DMS153 treated with DMSO at 0.1 percent for 48 hours (cell line): Measurements from ENCODE around the gene SMIM8.
"Not testable (repeated sequence)": the region's sequence is repeated elsewhere in the genome, so short reads cannot be mapped to it uniquely, and the experiment has no call there.

ENCODE experiments used
- DNase-seq: peaks from one replicate; lab custom pipeline; 2025; ENCODE audit not compliant: unreplicated experiment; lab: John Stamatoyannopoulos, UW

Gene SMIM8

DNA sequence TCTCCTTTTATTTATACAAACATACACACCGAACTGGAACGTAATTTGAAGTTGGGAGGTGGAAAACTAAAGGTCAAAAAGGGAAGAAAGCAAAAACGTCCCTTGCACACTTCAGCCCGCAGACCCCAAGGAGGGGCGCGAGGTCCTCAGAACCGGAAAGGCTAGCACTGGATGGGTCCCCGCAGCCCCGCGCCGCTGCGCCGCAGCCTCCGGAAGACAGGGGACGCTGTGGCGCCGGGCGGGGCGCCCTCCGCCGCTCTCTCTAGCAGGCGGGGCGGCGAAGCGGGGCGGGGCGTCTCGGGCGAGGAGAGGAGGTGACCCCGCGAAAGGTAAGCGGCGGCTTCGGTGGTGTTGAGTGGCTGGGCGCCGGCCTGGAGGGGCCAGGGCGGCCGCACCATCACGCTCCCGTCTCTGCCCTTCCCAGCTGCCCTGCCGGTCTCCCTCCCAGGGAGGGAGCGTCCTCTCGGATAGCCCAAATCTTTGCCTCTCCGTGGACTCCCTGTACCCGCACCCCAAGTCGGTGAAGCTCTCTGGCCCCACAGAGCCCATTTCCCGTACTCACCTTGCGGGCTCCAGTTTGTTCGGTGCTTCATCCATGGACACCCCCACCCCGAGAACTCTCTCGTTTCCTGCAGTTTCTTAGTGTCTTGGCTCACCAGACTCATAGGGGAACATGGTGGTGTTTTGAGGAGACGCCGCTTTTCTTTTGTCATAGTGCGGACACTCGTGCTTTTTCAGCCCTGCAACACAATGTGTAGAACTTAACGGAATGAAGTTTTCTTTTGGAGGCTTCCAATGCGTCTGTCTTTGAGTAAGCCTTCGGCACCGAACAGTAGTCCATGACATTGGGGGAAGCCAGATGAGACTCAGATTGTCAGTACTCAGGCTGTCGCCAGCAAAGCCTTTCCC is at the start of gene SMIM8:
Gene SMIM8 (plus strand): TSS at position 285 of the 909 bp plus-strand sequence. CDS start 14,444 bp downstream, outside the sequence.
- peak; percentile 56 for DNase-seq

DNA sequence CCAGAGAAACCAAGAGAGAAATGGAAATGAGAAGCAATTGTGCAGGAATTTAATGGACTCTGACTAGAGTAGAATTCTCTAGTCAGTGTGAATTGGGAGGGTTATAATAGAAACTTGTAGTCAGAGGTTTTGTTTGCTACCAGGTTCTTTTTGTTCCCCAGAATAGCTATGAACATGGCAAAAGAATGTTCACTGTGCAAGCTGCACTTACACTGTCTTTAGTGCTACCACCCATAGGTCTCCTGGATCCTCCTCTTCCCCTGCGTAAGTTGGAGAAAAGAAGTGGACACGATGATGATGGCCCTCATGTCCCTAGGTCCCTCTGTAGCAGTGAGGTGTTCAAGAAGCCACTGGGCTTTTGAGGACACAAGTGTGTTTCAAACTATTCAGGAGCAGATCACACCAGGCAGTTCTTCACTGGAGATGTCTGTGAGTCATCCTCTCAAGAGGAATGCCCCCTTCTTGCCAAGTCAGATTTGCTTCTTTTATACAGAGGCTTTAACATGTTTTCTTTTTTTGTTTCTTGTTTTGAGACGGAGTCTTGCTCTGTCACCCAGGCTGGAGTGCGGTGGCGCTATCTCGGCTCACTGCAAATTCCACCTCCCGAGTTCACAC is 47.6 kb upstream of the SMIM8 start:
- DNase-seq: no peak

DNA sequence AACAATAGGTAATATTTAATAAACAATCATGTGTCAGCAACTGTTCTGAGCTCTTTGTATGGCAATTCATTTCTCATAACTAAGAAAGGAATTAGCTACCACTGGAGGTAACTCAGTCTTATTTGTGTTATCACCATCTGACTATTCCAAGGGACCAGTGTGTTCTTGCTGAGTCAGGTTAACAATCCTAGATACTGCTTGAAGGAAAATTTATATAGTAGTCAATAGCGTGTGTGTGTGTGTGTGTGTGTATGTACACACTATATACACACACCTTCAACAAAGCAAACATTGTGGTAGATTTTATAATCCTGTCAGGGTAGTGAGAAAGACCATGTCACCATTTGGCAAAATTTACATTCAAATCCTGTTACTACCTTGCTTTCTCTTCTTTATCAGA is 45.8 kb upstream of the SMIM8 start:
- DNase-seq: no peak

GRCh38 chr6:87277123-87277522 is 45.3 kb upstream of the SMIM8 start:
- DNase-seq: no peak

DNA sequence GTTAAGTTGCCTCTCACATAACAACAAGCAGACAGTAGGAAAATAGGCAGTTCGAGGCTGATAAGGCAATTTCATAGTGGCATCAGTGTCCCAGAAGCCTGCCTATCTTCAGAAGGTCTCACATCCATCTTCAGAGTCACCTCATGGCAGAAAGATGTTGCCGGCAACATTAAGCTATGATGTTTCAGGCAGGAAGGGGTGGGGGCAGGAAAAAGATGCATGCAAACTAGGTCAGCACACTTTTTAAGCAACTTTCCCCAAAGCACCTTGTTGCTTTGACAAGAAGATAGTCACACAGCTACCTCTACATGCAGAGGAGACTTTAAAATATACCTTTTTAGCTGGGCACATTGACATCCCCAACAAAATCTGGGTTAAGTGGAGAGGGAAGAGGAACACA is 43.2 kb upstream of the SMIM8 start:
- no peak for DNase-seq

- no peak for DNase-seq
Observed at GRCh38 chr6:87281426-87281825, 41.0 kb upstream of the SMIM8 start.

- DNase-seq: no peak
Observed at GRCh38 chr6:87282743-87283142, 39.6 kb upstream of the SMIM8 start.

- DNase-seq: no peak
Observed at GRCh38 chr6:87283461-87283860, 38.9 kb upstream of the SMIM8 start.

DNA sequence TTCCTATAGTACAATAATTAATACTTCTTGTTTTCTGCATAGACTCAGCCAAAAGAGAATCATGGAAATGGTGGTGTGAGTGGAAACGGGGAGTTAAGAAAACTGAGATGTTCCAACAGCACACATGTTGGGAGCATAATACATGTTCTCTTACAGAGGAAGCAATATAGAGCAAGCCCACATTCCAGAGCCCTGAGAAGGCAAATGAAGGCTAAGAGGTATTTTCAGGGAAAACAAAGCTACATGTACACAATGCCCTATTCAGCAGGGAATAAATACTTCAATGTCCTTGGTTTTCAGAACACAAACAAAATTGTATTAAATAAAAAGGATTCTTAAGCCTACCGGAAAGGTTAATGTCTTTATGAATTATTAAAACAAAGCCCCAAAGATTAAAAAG is 35.1 kb upstream of the SMIM8 start:
- DNase-seq: no peak

GRCh38 chr6:87289571-87289970 is 32.8 kb upstream of the SMIM8 start:
- DNase-seq: no peak

DNA sequence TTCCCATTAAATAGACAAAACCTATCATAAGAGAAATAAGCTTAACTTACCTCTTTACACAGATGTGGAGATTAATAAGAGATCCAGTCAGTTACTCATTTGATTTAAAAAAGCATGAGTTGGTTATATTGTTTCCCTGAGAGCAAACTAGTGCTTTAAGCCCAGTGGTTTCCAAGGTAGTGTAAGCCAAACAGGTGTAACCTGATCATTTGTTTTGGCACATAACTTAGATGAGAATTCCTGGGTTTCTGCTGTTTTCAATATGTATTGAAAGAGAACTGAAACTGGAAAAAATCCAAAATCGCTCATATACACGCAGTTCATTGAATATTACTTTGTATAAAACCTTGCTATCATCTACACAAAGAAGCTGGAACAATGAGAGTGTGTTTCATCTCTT is 30.5 kb upstream of the SMIM8 start:
- no peak for DNase-seq

DNA sequence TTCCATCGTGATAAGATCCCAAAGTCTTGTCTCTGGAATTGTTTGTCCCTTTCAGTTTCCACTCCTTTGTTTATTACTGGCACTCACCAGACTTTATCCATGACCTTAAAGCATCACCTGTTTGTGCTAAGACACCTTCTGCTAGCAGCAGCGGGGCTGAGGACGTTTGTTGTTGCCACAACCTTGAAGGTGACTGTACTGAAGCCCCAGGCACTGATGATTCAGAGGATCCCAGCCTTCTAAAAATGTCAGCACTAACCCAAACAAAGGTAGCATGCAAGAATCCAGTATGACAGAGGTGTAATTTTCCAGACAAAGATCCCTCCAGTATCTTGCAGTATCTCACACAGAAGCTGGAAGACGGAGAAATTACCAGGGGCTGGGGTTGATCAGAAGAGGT is 28.9 kb upstream of the SMIM8 start:
- DNase-seq: no peak

DNA sequence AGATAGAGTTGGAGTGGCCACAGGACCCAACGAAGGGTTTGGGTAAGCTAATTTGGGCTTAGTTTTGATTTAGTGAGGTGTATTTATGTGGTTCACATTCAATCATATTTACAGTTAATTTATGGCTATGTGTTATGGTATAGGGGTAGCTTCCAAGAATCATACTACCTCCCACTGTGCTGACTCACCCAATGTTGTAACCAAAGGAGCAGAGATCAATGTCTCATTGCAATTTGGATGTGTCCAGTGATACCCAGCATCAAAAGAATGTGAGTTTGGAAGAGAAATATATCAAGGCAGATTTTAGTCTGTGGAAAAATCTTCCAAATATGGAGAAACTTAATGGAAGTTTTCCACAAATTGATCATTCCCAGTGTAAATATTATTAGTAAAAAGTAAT is 25.3 kb upstream of the SMIM8 start:
- no peak for DNase-seq

- not testable (repeated sequence) for DNase-seq
Observed at GRCh38 chr6:87301277-87301676, 21.1 kb upstream of the SMIM8 start.

DNA sequence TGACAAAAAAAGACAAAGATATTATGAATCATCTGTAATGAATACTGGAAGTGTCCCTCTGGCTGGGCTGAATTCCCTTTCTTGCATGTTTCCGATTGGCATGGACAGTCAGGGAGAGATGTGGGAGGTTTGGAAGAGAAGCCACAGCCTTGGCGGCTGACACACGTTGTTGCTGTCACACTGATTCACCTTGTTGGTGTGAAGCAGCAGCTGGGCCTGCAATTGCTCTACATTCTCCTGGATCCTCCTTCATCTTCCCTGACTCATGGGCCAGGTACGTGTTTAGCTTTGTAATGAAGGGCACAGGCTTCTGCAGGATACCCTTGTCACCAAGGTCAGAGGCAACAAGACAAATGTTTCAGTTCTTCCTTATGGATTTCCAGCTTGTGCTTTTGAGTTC is 13.4 kb upstream of the SMIM8 start:
- no peak for DNase-seq

GRCh38 chr6:87312860-87313259 is 9.5 kb upstream of the SMIM8 start:
- DNase-seq: no peak

- DNase-seq: no peak
Observed at GRCh38 chr6:87315071-87315470, 7.3 kb upstream of the SMIM8 start.

DNA sequence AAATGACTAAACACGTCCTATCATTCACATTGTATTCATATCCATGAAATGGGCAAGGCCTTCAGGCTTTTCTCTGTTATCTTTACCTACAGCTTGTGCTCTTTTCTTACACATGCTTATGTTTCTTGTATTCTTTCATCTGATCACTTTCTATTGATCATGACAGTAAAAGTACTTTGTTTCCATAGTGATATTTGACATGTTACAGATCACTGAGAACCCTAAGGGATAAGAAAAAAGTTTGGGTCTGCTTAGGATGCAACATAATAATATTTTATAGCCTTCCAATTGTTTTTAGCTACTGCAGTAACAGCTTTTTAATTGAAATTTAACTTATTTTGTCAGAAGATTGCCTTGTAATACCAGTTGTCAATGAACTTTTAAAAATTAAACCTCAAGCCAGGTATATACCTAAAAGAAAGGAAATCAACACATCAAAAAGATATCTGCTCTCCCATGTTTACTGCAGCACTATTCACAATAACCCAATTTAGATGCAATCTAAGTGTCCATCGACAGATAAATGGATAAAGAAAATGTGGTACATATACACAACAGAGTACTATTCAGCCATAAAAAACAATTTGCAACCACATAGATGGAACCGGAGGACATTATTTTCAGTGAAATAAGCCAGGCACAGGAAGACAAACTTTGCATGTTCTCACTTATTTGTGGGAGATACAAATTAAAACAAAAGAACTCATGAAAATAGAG is 3.0 kb upstream of the SMIM8 start:
- DNase-seq: no peak

GRCh38 chr6:87323880-87324279 is 1.5 kb downstream of the SMIM8 start:
- not testable (repeated sequence) for DNase-seq

- no peak for DNase-seq
Observed at GRCh38 chr6:87330961-87331360, 8.6 kb downstream of the SMIM8 start.

DNA sequence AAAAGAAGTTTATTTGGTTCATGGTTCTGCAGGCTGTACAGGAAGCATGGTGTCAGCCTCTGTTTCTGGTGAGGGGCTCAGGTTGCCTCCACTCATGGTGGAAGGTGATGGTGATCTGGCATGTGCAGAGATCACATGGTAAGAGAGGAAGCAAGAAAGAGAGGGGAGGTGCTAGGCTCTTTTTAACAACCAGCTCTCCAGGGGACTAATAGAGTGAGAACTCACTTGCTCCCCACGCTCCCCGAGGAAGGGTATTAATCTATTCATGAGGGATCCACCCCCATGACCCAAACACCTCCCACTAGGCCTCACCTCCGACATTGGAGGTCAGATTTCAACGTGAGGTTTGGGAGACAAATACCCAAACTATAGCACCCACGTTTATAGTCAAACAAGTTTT is 10.6 kb downstream of the SMIM8 start:
- no peak for DNase-seq
